MCF 10A (cell line): ENCODE measurements around the gene GPR153. TPM values are rescaled to one million over a fixed set of nuclear protein-coding genes. Genes with fewer than 3 reads are reported as not detected.

Source experiments
- BruUV-seq: library from RNA; stranded (reverse); fragments of 400-500 nt; replicated peaks from 2 replicates; lab custom pipeline; 2021; lab: Mats Ljungman, UMichigan
- CTCF ChIA-PET: fragments of 300-600 bp; sonication (Branson Sonifier 250); formaldehyde crosslinking; extraction: SDS; loops from one replicate; lab custom pipeline; 2021; ENCODE audit warnings: antibody characterized with exemption, inconsistent platforms; lab: Yijun Ruan, JAX
- POLR2A ChIA-PET: fragments of 300-600, 350-650 bp; sonication (Branson Sonifier 250); formaldehyde crosslinking; extraction: SDS; loops from one replicate; lab custom pipeline; 2020; ENCODE audit warnings: antibody characterized with exemption, inconsistent platforms; lab: Yijun Ruan, JAX
- DNase-seq: peaks from one replicate; pipeline ENCODE4 v3.0.0-alpha.2; 2018; ENCODE audit not compliant: unreplicated experiment
- H3K27ac Mint-ChIP-seq: one replicate; pipeline ENCODE4 v1.8.0; 2022; ENCODE audit warnings: mild to moderate bottlenecking, low read depth, mixed read lengths; ENCODE audit not compliant: unreplicated experiment
- H3K27me3 Mint-ChIP-seq: one replicate; pipeline ENCODE4 v1.8.0; 2022; ENCODE audit warnings: mixed read lengths; ENCODE audit not compliant: insufficient read depth, unreplicated experiment
- H3K36me3 Mint-ChIP-seq: one replicate; pipeline ENCODE4 v1.8.0; 2022; ENCODE audit warnings: mild to moderate bottlenecking, moderate library complexity, mixed read lengths; ENCODE audit not compliant: insufficient read depth, unreplicated experiment
- H3K4me1 Mint-ChIP-seq: one replicate; pipeline ENCODE4 v1.8.0; 2022; ENCODE audit warnings: mixed read lengths; ENCODE audit not compliant: insufficient read depth, unreplicated experiment
- H3K4me3 Mint-ChIP-seq: one replicate; pipeline ENCODE4 v1.8.0; 2022; ENCODE audit warnings: mild to moderate bottlenecking, moderate library complexity, mixed read lengths; ENCODE audit not compliant: unreplicated experiment
- H3K9me3 Mint-ChIP-seq: one replicate; pipeline ENCODE4 v1.8.0; 2022; ENCODE audit warnings: mixed read lengths; ENCODE audit not compliant: unreplicated experiment
- intact Hi-C: fragments of 100-400 bp; cut with micrococcal nuclease; formaldehyde crosslinking; loops from 2 replicates; pipeline ENCODE4 v1.14.1; 2022
- total RNA-seq: library from RNA; stranded (reverse); gene quantifications from 2 replicates; pipeline ENCODE4 v1.2.3, GENCODE V29; 2022
- TF ChIP-seq, protein P1 (sequence below): fragments of 200-600 bp; IDR thresholded peaks from one replicate; pipeline ENCODE4 v1.8.0; 2022; ENCODE audit warnings: antibody characterized with exemption, mild to moderate bottlenecking; ENCODE audit not compliant: unreplicated experiment

GPR153 gene
- total RNA-seq, 1 experiment from 2014 or later, result 5.0 TPM

- peaks cover 43% of the 10 kb centered on the region for H3K36me3 Mint-ChIP-seq
- H3K4me1 Mint-ChIP-seq, result no peaks in the 10 kb centered on the region
- ChIA-PET POLR2A (no interaction called here), CTCF (interaction anchor here (0.7 kb wide), 1 partner anchor 266 kb away, joined by 3 read pairs; no protein-coding TSS in a partner anchor)
- DNase-seq, result no peak
- no peaks in the 10 kb centered on the region for H3K9me3 Mint-ChIP-seq
- no peaks in the 10 kb centered on the region for H3K27me3 Mint-ChIP-seq
- TF ChIP-seq, protein P1, sequence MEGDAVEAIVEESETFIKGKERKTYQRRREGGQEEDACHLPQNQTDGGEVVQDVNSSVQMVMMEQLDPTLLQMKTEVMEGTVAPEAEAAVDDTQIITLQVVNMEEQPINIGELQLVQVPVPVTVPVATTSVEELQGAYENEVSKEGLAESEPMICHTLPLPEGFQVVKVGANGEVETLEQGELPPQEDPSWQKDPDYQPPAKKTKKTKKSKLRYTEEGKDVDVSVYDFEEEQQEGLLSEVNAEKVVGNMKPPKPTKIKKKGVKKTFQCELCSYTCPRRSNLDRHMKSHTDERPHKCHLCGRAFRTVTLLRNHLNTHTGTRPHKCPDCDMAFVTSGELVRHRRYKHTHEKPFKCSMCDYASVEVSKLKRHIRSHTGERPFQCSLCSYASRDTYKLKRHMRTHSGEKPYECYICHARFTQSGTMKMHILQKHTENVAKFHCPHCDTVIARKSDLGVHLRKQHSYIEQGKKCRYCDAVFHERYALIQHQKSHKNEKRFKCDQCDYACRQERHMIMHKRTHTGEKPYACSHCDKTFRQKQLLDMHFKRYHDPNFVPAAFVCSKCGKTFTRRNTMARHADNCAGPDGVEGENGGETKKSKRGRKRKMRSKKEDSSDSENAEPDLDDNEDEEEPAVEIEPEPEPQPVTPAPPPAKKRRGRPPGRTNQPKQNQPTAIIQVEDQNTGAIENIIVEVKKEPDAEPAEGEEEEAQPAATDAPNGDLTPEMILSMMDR, result no peak
- intact Hi-C loops, result no loop called here
- H3K4me3 Mint-ChIP-seq, result no peak overlapping the region
- BruUV-seq, result no TSS peak
- no peak overlapping the region for H3K27ac Mint-ChIP-seq
Measured at GRCh38 chr1:6288665-6289064, 27.8 kb upstream of the GPR153 start.

GRCh38 chr1:6288026-6288425, 27.1 kb upstream of the GPR153 start:
- no peaks in the 10 kb centered on the region for H3K9me3 Mint-ChIP-seq
- CTCF ChIA-PET, result interaction anchor here (0.6 to 0.7 kb wide), 3 partner anchors 22 to 267 kb away, joined by 3 read pairs; no protein-coding TSS in a partner anchor
- intact Hi-C loops, result no loop called here
- H3K4me3 Mint-ChIP-seq, result no peak overlapping the region
- H3K4me1 Mint-ChIP-seq, result no peaks in the 10 kb centered on the region
- no TSS peak for BruUV-seq
- H3K27ac Mint-ChIP-seq, result no peak overlapping the region
- no peak for DNase-seq
- peaks cover 38% of the 10 kb centered on the region for H3K36me3 Mint-ChIP-seq
- TF ChIP-seq, protein P1, result no peak
- H3K27me3 Mint-ChIP-seq, result no peaks in the 10 kb centered on the region
- POLR2A ChIA-PET, result no interaction called here

GRCh38 chr1:6287431-6287886, 26.6 kb upstream of the GPR153 start:
- CTCF ChIA-PET, result interaction anchor here (0.6 to 0.8 kb wide), 3 partner anchors 14 to 47 kb away, joined by 3 read pairs; no protein-coding TSS in a partner anchor
- no TSS peak for BruUV-seq
- Mint-ChIP-seq H3K4me3 (no peak overlapping the region), H3K9me3 (no peaks in the 10 kb centered on the region), H3K27ac (no peak overlapping the region), H3K36me3 (peaks cover 32% of the 10 kb centered on the region), H3K27me3 (no peaks in the 10 kb centered on the region), H3K4me1 (no peaks in the 10 kb centered on the region)
- TF ChIP-seq, protein P1, result no peak
- intact Hi-C loops, result no loop called here
- no peak for DNase-seq
- POLR2A ChIA-PET, result no interaction called here

- ChIA-PET CTCF (interaction anchor here (0.8 kb wide), 1 partner anchor 15 kb away, joined by 3 read pairs; no protein-coding TSS in a partner anchor), POLR2A (no interaction called here)
- DNase-seq, result no peak
- intact Hi-C loops, result no loop called here
- no TSS peak for BruUV-seq
- peaks cover 28% of the 10 kb centered on the region for H3K36me3 Mint-ChIP-seq
- H3K4me3 Mint-ChIP-seq, result no peak overlapping the region
- TF ChIP-seq, protein P1, result no peak
- H3K27ac Mint-ChIP-seq, result no peak overlapping the region
- H3K27me3 Mint-ChIP-seq, result no peaks in the 10 kb centered on the region
- no peaks in the 10 kb centered on the region for H3K4me1 Mint-ChIP-seq
- no peaks in the 10 kb centered on the region for H3K9me3 Mint-ChIP-seq
Measured at GRCh38 chr1:6287029-6287428, 26.1 kb upstream of the GPR153 start.
